ENCODE measurements around the gene RAET1L.
A peak's percentile ranks its signal among the peaks of the same experiment; 100 is the strongest.
"Not testable (repeated sequence)": the region's sequence is repeated elsewhere in the genome, so short reads cannot be mapped to it uniquely, and the experiment has no call there.

RAET1L gene

DNA sequence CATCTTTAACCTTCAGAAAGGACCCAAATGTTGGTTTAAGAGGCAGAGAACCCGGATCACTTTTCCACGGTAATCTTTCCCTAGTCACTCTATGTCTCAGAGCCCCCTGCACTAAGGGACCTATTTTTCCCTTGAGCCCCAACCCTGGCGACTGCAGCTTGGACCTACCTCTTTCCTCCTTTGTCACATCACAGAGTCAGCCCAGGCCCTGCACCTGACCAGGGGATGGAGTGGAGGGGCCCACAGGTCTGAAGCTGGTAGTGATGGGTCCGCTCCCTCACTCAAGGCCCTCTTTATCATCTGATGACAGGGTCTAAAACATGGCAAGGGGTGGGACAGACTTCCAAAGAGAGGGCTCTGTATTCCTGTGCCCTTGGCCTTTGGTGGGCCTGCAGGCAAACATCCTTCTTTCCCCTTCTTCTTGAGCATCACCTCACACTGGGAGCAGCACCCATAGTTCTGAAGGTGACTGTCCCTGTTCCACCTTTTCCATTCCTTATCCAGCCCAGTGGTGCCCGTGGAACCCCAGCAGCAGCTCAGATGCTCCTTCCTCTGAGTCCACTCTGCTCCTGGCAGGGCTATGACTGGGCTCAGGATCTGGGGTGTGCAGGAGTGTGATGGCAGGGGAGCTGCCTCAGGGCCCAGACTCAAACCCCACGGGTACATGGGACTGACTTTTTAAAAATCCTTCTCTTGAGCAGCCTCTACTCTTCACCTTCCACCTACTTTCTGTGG, 6.3 kb downstream of the RAET1L start:
- no peak for DNase-seq (ENCODE audit: low spot score)
- ChIA-PET POLR2A (ENCODE audit: low non-redundant PET) (no interaction called here), CTCF (interaction anchor here (0.7 kb wide), 1 partner anchor 50 kb away, joined by 3 read pairs; the partner anchor contains the start of gene ULBP3)
- H3K27ac ChIP-seq, result no peak overlapping the region
- TF ChIP-seq, protein P1, sequence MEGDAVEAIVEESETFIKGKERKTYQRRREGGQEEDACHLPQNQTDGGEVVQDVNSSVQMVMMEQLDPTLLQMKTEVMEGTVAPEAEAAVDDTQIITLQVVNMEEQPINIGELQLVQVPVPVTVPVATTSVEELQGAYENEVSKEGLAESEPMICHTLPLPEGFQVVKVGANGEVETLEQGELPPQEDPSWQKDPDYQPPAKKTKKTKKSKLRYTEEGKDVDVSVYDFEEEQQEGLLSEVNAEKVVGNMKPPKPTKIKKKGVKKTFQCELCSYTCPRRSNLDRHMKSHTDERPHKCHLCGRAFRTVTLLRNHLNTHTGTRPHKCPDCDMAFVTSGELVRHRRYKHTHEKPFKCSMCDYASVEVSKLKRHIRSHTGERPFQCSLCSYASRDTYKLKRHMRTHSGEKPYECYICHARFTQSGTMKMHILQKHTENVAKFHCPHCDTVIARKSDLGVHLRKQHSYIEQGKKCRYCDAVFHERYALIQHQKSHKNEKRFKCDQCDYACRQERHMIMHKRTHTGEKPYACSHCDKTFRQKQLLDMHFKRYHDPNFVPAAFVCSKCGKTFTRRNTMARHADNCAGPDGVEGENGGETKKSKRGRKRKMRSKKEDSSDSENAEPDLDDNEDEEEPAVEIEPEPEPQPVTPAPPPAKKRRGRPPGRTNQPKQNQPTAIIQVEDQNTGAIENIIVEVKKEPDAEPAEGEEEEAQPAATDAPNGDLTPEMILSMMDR (conservative IDR thresholded peaks at IDR 0.05; ENCODE audit: low read depth), result no peak

DNA sequence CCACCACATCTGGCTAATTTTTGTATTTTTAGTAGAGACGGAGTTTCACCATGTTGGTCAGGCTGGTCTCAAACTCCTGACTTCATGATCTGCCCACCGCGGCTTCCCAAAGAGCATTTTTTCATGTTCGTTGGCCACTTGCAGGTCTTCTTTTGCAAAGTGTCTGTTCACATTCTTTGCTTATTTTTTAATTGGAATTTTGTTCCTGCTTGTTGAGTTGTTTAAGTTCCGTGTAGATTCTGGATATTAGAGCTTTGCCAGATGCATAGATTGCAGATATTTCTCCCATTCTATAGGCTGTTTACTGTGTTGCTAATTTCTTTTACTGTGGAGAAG, 8.2 kb downstream of the RAET1L start:
- CTCF ChIA-PET, result interaction anchor here (0.6 to 1.0 kb wide), 6 partner anchors 36 to 1027 kb away, joined by 3 to 7 read pairs (median 4); partner anchors contain the start of gene ULBP1
- DNase-seq (ENCODE audit: low spot score); POLR2A ChIA-PET (ENCODE audit: low non-redundant PET); H3K27ac ChIP-seq: not testable (repeated sequence)
- TF ChIP-seq, protein P1 (conservative IDR thresholded peaks at IDR 0.05; ENCODE audit: low read depth), result peak; percentile 33; the same call in 1 of the 2 replicates

DNA sequence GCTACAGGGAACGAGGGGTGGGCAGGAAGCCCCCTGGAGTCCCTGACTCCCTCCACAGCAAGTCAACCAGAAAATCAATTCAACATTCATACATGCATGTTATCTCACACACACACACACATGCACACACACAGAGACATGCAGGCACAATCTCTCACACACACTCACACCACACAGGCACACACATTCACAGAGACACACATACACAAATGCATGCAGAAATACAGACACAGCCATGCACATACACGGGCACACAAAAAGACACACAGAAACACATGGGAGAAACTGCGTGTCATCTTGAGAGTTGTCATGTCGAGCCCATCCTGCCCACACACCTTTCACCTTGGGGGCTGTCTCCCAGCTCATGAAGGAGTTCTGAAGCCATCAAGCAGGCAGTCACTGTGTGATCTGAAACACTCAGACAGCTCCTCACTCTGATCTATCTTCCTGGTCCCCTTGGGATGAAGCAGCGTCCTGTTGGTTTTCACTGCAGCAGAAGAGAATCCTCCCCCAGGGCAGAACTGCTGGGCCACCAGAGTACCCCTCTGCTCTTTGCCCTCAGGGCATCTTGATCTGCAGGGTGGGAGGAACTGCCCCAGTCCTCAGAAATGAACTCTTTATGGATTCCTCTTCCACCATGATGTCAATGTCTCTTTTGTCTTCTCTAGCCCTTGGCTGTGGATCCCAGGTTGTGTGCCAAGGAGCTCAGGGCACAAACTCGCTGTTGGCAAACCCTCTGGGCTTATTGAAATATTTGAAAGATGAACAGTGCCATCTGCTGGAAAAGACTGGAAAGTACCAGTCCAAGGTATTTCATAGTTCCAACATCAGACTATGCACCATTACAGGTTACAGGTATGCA, 8.8 kb downstream of the RAET1L start:
- CTCF ChIA-PET, result interaction anchor here (0.5 to 1.0 kb wide), 7 partner anchors 32 to 1013 kb away, joined by 3 to 4 read pairs (median 3); partner anchors contain the start of gene ULBP1
- POLR2A ChIA-PET (ENCODE audit: low non-redundant PET), result no interaction called here
- no peak overlapping the region for H3K27ac ChIP-seq
- TF ChIP-seq, protein P1 (conservative IDR thresholded peaks at IDR 0.05; ENCODE audit: low read depth), result peak; percentile 63
- peak; percentile 63 for DNase-seq (ENCODE audit: low spot score)

DNA sequence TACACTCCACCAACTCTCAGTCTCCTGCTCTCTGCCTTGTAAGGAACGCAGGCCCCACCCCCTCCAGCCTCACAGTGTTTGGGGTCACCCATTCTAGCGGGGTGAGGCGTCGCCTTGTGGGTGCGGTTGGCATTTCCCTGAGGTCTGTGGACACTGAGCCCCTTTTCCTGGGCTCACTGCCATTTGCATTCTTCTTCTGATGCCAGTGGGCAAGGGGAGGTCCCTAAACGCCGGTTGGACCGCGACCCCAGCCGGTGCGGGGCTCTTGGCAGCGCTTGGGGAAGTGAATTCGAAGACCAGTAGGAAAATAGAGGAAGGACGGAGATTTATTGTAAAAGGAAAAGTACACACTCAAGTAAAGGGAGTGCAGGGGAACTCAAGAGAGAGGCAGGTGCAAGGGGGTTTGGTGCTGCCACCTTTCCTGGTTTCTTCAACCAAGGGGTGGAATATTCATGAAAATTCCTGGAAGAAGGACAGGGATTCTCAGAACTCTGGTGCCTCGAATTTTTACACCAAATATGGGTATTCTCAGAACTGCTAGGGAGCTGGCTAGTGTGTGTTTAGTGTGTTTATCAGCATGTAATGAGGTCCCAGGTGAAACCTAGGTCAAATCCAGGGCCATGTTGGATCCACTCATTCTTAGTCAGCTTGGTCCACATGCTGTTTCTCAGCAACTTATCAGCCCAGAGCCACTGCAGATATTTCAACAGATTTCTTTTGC, 9.9 kb downstream of the RAET1L start:
- DNase-seq (ENCODE audit: low spot score); POLR2A ChIA-PET (ENCODE audit: low non-redundant PET); CTCF ChIA-PET; H3K27ac ChIP-seq: not testable (repeated sequence)

DNA sequence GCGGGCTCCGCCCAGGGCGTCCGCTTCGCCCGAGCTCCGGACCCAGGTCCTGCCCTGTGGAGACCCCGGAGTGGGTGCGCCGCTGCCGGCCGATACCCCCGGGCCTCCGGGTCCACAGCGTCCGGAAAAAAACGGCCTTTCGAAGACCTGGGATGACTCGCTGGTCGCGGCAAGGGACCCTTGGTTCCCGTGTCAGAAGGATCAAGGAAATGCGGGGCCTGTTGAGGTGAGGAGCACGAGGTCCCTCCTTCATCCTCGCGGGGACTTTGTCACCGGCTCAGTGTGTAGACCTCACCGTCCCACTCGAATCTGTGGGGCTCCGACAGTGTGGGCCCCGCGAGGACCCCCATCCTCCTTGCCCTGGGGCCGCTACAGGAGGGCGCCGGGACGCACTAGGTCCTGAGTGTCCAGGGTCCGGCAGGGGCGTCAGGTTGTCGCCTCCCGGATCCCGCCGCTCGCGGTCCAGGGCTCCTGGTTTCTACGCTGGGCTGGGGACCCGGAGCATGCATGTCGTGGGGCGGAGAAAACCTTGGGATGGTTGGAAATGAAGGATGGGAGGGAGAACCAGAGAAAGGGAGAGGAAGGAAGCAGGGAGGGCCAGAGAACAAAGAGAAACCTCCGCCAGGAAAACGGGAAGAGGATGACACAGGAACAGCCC, 10.6 kb downstream of the RAET1L start:
- H3K27ac ChIP-seq; POLR2A ChIA-PET (ENCODE audit: low non-redundant PET); DNase-seq (ENCODE audit: low spot score); CTCF ChIA-PET: not testable (repeated sequence)

DNA sequence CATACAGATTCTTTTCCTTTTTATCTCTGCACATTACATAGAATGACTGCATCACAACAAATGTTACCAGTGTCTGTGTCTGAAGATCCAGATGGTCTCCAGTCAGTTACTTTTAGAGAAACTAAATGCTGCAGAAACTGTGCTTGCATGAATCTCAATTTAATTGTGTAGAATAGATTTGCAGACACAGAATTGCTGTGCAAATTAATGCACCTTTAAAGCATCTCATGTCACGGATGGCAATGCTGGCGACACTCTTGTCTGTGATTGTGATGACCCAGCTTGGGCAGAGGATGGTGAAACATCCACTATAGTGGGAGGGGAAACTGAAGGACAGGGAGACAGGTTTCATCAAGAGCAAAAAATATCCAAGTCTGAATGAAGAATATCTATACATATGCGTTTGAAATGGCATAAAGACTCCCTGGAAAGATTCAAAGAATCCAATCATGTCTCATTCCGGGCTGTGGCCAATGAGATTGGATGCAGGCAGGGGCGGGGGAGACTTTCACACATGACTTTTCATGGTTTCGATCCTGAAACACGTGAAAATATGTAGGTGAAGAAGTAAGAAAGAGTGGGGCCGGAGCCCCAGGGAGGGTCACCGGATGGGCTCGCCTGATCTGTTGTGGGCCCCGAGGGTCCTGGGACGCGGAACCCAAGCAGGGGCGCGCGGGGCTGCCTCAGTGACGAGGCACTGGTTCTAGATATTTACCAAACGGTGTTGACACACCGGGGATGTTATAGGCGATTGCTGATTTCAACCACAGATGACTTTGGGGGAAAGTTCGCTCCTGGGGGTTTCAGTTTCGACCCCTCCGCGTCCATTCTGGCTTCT, 11.3 kb downstream of the RAET1L start:
- CTCF ChIA-PET, result interaction anchor here (0.6 kb wide), 1 partner anchor 804 kb away, joined by 3 read pairs; no protein-coding TSS in a partner anchor
- H3K27ac ChIP-seq; POLR2A ChIA-PET (ENCODE audit: low non-redundant PET); DNase-seq (ENCODE audit: low spot score): not testable (repeated sequence)

DNA sequence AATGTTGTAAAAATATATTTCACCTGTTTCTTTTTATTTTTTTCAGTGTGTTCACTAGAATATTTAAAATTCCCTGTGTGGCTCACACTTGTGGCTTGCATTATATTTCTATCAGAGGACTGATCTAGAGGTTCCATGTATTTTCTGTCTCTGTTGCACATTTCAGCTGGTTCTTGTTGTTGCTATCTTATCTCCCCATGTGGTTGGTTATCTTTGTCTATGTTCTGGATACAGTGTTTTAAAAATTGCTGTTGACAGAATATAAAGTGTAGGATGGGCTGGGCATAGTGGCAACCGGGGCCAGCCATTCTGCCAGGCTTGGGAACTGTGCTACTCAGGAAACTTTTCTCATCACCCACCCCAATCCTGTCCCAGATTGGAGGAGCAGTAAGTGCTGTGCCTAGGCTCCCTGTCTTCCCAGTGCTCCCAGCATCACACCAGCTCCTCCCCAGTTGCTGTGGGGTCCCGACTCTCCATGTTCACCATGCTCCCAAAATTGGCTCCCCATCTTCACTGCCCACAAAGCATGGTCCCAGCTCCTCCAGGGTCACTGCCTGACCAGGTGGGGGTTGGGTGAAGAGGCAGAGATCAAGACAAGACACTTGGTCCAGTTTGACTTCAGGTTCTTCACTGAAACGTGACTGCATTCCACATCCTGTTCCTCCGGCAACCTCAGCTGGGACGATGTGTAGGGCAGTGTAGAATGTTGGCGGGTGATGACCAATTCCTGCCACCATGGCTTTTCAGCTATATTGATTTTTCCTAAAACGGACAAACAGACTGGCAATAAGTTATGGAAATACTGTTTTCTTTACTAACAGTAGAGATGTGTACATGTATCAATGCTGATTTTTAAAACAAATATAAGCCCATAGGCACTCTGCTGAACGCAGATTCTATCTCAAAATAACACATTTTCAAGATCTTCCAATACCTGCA, 12.2 kb downstream of the RAET1L start:
- H3K27ac ChIP-seq; DNase-seq (ENCODE audit: low spot score); POLR2A ChIA-PET (ENCODE audit: low non-redundant PET): not testable (repeated sequence)
- CTCF ChIA-PET, result interaction anchor here (0.6 kb wide), 1 partner anchor 805 kb away, joined by 3 read pairs; no protein-coding TSS in a partner anchor
